Occipital lobe (tissue), 2 donors: ENCODE measurements around the gene SMIM23. TPM values are rescaled to one million over a fixed set of nuclear protein-coding genes. Genes with fewer than 3 reads are reported as not detected.
"Not testable (repeated sequence)": the region's sequence is repeated elsewhere in the genome, so short reads cannot be mapped to it uniquely, and the experiment has no call there.

ENCODE experiments used
- DNase-seq: peaks from one replicate; lab custom pipeline; 2025; lab: John Stamatoyannopoulos, UW
- total RNA-seq: library from RNA; depleted of rRNA; stranded (reverse); fragments of >200 nt; gene quantifications from one replicate; pipeline ENCODE4 v1.2.3, GENCODE V29; 2014

SMIM23 gene
- total RNA-seq, 1 donor from 2014 or later, result not detected

DNA sequence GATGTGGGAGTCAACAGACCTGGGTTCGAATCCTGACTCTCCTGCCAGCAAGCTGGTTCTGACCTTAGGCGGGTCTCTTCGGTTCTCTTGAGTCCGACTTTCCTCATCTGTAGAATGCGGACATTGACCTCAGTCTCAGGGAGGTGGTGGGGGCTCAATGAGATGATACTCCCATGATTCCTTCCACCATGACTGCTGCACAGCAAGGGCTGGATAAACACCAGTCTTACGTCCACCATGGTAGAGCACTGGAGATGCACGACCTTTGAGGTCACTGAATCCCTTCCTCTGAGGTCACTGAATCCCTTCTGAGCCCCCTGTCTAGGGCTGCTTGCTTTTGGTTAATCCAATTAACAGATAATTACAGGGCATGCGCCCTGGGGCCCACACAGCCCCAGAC is 12.5 kb upstream of the SMIM23 start:
- no peak for DNase-seq

DNA sequence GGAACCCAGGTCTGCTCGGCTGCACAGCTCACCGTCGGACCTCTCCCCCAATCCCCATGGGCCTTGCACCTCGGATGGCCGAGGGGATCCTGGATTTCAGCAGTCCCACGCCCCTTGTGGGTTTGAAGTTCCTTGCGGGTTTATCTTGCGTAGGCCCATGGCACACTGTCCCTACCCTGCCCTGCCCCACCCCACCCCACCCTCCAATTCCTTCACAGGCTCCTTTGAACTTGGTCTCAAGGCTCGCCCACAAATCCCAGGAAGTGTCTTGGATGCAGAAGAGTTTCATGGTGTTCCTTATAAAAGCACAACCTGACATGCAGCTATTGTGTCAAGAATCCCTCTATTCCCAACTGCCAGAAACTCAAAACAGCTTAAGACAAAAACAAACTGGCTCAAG is 11.2 kb upstream of the SMIM23 start:
- no peak for DNase-seq

DNA sequence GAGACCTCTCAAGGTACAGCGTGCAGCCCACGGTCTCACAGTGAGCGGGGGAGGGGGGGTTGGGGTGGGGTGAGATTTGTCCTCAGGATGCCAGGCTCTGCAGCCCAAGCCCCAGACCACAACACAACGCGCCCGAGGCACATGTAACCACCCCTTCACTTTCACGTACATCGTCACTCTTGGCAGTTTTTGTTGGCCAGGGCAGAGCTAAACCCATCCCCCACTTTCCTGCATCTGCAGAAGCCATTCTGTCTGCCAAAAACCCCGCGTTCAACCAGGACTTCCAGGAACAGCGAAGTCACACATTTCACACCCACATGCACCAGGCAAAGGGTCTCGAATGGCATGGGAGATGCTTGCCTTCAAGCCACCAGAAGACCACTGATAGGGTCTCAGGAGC is 9.4 kb upstream of the SMIM23 start:
- no peak for DNase-seq

DNA sequence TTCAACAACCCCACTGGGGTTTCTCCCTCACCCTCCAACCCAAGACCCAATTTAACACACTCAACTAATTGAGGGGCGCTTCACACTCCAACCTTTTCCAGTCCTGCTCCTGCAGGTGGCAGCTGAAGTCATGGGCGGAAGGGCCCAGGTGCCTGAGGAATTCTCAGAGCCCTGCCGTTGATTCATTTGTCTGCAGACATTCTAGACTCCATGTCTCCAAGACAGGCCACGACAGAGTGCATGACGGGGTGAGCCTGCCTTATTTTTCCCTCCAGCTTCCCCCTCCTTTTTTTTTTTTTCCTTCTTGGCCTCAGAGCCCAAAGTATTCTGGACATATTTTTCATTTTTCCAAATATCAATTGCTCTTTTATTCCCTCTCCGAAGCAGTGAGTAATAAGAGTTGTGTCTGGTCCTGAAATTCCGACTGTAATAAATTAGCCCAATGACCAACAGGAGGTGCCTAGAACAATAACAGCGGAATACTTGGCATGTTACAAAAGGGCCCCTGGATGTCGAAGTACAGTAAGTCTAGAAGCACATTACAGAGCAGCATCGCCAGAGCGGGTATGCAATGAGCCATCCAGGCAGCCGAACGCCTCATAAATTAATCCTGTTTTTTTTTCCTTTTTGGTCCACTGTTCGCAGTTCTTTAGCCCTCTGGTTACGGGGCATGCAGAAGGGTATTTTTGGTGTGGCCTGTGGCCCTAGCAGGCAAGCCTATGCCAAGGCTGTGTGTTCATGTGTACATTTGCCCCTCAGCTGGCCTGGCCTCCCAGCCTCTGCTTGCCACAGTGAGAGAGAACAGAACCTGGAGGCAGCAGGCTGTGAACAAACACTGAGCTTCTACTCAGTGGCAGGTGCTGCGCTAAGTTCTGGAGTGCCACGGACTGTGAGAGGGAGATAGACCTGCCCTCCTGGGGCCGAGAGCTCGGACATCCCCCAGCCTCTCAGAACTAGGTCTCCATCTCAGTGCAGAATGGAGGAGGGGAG is 8.6 kb upstream of the SMIM23 start:
- DNase-seq, result no peak

DNA sequence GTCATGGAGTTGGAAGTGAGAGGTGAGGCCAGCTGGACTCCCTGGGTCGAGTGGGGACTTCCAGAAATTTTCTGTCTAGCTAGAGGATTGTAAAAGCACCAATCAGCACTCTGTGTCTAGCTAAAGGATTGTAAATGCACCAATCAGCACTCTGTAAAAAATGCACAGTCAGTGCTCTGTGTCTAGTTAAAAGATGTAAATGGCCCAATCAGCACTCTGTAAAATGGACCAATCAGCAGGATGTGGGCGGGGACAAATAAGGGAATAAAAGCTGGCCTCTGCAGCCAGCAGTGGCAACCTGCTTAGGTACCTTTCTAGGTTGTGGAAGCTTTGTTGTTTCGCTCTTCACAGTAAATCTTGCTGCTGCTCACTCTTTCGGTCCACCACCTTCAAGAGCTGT is 3.9 kb upstream of the SMIM23 start:
- DNase-seq, result not testable (repeated sequence)

DNA sequence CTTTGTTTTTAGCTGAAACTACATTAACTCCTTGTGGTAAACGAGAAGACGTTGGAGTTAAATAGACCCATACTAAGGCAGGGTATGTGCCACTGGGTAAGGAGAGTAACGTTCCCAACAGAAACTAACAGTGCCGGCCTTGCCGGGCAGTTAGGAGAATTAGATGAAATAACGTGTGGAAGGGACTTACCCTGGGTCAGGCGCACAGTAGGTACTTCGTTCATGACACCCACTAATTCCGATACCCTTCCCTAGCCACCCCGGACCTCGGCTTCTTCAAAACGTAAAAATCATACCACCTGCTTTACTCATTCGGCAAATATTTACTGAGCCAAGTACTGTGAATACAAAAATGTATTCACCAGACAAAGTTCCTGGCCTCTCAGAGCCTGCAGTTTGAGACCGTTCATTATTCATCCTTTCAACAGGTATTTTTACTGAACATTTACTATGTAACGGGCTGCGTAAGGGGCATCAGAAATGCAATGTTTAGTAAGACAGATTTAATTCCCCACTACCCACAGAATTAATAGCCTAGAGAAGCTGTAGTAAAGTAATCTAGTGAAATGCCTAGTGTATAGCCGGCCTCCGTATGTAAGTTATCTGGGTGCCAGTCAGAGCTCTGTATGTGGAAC is 3.2 kb upstream of the SMIM23 start:
- DNase-seq, result no peak

DNA sequence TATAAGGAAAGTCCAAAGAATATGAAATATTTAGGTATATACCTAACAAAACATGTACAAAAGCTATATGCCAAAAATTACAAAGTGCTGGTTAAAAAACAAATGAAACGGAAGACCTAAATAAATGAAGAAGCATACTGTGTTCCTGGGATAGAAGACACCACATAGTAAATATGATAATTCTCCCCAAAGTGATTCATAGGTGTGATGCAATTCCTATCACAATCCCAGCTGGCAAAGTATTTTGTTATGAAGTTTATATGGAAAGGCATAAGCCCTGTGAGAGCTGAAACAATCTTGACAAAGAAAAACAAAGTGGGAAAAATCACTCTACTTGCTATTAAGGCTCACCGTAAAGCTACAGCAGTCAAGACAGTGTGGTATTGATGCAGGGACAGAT is 2.6 kb upstream of the SMIM23 start:
- no peak for DNase-seq

DNA sequence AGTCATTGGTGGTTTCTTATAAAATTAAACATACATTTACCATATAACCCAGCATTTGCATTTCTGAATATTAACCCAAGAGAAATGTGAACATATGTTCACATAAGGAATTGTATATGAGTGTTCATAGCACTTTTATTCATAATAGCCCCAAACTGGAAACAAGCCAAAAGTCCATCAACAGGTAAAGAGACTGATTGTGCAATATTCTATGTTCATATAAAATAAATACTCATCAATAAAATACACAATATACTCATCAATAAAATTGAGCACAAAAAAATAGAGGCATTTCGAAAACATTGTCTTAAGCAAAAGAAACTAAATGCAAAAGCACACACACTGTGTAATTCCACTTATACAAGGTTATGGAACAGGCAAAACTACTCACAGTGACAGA is 3.7 kb downstream of the SMIM23 start:
- DNase-seq, result no peak

DNA sequence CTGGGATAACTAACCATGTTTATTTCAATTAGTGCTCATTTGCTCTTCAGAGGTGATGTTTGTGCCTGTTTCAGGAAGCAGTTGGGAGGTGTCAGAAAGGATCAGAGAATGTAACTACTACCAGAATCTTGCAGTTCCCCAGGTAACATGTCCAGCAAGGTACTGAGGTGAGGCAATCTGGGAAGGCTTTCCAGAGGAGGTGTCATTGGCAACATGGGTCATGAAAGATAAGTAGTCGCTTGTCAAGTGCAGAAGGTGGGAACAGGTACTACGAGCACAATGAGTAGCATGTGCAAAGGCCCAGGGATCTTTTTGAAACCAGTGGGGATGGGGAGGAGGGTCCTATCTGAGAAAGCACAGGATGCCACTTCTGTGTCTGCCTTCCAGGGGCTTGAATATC is 4.8 kb downstream of the SMIM23 start:
- DNase-seq, result no peak

DNA sequence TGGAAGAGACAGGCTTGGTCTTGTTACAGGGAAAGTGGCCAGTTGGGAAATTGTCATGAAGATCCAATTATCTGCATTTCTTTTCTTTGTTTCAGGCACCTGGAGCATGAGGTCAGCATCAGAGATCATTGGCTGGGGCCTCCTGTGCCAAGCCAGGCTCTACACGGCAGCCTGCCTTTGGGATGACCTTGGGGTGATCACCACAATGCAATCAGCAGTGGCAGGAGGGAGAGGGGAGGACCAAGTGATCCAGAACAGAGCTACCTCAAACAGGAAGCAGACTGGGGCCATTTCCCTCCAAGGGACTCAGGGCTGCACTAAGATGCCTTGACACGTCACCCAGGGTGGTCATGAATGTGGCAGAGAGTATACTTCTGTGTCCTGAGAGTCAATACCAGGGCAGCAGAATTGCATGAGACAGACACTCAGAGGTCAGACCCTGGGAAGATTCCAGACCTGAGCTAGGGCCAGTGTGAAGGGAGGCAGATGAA is 8.9 kb downstream of the SMIM23 start:
- no peak for DNase-seq

DNA sequence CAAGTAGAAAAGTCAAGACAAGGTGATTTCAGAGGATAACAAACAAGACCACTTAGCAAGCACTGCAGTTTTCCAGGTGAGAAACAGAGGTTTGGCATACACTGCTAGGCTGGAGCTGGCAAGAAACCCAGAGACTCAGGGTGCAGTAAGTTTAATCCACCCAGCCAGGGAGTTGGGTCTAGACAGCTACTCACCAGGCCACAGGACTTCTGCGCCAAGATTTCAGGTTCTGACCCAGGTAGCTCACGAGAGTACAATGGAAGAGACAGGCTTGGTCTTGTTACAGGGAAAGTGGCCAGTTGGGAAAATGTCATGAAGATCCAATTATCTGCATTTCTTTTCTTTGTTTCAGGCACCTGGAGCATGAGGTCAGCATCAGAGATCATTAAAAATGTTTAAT is 9.8 kb downstream of the SMIM23 start:
- no peak for DNase-seq

DNA sequence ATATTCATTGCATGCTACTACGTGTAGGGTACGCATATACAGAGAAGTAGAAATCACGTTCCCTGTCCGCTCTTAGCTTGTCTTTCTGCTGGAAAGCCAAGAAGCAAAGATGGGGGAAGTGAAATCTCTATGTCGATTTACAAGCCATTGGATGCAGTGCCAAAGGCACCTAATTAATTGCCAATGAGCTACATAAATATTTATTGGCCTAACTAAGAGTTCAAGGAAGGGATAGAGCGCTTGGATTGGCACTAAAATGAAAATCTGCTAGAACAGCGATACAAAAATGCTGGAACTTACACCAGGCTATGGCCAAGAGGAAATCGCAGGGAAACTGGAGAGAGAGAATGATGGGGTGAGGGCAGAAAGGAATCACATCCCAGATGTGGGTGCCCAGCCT is 10.8 kb downstream of the SMIM23 start:
- DNase-seq, result no peak

DNA sequence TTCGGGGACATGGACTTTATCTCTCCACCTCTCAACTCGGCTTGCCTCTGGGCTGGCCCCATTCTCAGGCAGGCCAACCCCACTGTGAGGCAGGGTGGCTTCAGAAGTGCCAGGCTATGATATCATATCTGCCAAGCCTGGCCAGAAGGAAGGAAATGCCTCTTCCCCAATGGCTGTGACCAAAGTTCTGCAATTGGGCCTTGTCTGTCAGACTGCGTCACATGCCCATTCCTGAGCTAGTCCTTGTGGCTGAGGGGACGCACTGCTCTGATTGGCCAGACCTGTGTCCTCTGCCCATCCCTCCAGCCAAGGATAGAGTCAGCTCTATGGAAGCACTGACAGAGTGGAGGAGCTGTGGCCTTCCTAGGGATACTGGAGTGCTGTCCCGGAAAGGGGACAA is 11.9 kb downstream of the SMIM23 start:
- DNase-seq, result no peak

DNA sequence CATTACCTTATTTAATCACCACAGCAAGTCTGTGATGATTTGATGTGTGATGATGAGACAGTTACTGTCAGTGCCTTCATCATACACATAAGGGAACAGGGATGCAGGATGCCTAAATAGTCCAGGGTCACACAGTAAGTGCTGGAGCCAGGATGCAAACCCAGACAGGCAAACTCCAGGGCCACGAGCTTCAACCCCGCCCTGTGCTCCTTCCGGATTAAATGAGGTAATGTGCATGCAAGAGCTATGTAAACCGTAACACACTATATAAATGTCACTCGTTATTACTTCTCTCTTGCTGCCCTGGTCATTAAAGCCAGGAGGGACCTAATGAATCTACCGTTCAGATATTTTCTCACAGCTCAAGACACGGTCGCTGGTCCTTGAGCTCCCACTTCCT is 12.8 kb downstream of the SMIM23 start:
- no peak for DNase-seq

DNA sequence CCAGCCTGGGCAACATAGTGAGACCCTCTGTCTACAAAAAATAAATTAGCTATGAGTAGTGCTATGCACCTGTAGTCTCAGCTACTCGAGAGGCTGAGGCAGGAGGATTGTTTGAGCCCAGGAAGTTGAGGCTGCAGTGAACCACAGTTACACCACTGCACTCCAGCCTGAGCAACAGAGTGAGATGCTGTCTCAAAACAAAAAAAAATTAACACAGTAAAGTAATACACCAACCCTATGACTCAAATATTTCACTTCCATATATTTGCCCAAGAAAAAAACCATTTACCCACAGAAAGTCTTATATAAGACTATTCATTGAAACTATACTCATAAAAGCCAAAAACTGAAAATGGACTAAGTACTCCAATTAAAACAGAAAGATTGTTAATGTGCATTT is 16.2 kb downstream of the SMIM23 start:
- DNase-seq, result no peak

DNA sequence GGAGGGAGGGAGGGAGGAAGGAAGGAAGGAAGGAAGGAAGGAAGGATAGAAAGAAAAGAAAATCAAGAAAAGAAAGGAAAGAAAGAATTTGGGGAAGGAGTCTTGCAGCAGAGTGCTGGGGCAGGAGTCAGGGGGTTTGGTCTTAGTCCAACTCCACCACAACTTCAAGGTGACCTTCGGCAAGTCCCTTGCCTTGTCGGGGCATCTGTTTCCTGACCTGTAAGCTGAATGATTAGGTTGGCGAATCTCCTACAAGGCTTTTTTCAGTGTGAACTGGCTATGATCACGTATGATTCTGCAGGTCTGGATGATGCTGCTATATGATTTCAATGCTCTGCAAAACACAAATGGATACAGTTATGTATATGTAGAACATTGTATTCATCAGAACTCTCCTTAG is 20.1 kb downstream of the SMIM23 start:
- DNase-seq, result no peak

DNA sequence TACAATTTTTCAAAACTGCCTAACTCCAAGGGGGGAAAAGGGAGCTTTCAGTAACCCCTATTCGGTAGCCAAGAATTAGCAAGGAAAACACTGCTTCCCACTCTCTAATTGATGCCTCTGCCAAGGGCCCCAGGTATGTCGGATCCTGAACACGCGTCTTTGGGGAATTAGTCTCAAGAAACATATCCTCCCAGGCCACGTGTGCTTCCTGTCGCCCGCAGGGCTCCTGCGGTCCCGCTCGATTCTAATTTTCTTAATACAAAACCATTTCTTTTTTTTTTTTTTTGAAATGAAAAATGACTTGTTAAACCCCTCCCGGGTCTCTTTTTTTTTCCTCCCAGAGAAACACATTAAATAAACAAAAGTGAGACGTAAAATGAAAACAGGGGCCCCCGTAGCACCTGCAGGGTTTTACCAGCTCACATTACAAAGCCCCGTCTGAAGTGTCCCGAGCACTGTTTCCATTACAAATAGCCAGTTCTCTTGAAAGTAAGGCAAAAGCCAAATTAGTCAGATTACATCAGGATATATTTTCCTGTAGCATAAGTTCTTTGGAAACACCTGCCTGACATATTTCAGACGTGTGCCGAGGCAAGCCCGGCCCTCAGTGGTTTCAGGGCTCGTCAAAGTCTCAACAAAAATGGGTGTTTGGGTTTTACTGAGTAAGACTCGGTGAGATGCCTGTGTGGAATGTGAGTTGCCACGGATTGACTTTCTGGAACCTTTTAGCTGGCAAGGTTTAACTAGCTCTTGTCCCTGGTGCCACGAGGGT is 21.5 kb downstream of the SMIM23 start:
- no peak for DNase-seq

DNA sequence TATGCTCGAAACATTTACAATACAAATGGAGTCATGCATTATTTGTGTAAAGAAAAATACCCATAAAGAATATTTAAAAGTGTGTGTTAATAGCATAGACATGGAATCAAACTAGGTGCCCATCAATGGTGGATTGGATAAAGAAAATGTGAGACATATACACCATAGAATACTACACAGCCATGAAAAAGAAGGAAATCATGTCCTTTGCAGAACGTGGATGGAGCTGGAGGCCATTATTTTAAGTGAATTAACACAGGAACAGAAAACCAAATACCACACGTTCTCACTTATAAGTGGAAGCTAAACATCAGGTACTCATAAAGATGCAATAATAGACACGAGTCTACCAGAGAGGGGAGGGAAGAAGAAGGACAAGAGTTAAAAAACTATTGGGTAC is 22.8 kb downstream of the SMIM23 start:
- no peak for DNase-seq

DNA sequence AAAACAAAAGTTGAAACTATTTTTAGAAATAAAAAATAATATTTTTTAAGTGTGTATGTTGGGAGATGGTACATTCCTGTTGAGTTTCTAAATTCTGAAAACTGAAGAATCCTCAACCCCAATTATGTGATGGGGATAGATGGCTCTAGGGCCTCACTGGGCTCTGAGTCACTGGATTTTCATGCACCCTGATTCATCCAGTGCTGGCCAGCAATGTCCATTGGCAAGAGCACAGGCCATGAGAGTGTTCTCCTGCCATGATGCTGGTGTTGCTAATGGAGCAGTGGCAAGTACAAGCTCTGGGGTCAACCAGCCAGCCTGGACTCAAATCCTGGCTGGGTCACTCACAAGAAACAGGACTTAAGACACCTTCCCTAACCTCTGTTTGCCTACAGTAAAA is 23.3 kb downstream of the SMIM23 start:
- DNase-seq, result no peak

DNA sequence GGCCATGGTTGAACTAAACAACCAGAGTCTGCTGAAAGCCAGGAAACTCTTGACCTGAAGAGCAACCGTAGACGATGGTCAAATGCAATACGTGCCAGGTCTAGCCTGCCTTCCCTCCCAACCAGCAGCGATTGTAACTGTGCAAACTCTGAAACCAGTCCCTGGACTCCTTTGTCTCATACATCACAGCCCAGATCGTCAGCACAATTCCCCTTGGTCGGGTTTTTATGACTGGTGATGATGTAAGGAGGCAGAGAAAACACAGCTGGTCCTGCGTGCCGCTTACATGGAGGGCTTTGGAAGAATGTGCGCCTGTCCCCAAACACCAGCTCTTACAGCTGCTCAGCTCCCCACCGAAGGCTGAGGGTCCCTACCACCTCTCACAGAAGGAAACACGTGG is 24.6 kb downstream of the SMIM23 start:
- DNase-seq, result no peak

DNA sequence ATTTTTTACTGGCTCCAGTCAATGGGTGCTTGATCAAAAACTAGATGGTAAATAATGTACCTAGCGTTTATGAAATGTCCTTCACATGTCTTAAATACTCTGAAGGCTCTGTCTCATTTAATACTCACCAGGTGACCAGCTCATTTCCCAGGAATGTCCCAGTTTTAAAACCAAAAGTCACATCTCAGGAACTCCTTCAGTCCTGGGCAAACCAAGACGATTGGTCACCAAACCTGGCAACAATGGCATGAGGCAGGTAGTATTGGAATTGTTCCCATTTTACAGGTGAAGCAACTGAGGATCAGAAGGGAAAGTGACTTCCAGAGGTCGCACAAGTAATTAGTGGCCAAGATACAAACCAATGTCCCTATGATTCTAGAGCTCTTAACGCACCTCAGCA is 27.7 kb downstream of the SMIM23 start:
- DNase-seq, result no peak
